HG03520 (cell line): Measurements from ENCODE around the gene LPO.

ENCODE experiments used
- ATAC-seq: cut with Tn5 transposase; IDR thresholded peaks from one replicate; pipeline ENCODE4 v1.9.1; 2021; ENCODE audit warnings: mild to moderate bottlenecking, moderate library complexity; ENCODE audit not compliant: unreplicated experiment

LPO gene

DNA sequence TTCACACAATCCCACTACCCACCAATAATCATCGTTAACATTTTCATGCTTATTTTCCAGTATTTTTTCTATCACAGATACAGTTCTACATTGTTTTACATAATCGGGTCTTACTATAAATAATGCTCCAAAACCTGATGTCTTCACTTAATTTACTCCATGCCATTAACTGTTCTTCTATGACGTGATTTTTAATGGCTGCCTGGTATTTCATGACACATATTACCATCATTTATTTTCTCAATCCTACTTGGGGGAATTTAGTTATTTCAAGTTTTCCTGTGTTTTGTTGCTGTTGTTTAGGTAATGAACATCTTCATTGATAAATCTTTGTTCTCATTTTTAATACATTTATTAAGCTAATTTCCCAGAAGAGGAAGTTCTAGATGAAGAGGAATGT, 14.7 kb downstream of the LPO start:
- no peak for ATAC-seq

- no peak for ATAC-seq
These were observed 16.4 kb downstream of the LPO start for GRCh38 chr17:58254803-58255202.

- ATAC-seq, result no peak
These were observed 23.8 kb downstream of the LPO start for GRCh38 chr17:58262149-58262548.

GRCh38 chr17:58263773-58264172, 25.4 kb downstream of the LPO start:
- no peak for ATAC-seq

GRCh38 chr17:58264407-58265103, 26.2 kb downstream of the LPO start:
- no peak for ATAC-seq

DNA sequence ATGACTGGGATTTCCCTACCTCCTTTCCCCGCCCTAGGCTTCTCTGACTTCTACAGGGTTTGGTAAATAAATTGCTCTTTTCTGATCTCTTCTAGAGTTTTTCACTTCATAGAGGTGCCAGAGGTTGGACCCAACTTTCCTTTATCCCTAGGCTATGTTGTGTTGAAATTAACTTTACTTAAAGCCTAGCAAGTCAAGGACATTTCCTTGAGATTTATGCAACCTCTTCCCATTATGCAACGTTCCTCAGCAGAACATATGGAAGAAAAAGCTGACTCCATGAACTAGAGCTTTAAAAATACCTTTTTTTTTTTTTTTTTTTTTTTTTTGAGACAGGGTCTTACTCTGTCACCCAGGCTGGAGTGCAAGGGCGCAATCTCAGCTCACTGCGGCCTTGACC, 26.9 kb downstream of the LPO start:
- ATAC-seq, result no peak

- ATAC-seq, result no peak
These were observed 27.8 kb downstream of the LPO start for GRCh38 chr17:58265902-58266875.

DNA sequence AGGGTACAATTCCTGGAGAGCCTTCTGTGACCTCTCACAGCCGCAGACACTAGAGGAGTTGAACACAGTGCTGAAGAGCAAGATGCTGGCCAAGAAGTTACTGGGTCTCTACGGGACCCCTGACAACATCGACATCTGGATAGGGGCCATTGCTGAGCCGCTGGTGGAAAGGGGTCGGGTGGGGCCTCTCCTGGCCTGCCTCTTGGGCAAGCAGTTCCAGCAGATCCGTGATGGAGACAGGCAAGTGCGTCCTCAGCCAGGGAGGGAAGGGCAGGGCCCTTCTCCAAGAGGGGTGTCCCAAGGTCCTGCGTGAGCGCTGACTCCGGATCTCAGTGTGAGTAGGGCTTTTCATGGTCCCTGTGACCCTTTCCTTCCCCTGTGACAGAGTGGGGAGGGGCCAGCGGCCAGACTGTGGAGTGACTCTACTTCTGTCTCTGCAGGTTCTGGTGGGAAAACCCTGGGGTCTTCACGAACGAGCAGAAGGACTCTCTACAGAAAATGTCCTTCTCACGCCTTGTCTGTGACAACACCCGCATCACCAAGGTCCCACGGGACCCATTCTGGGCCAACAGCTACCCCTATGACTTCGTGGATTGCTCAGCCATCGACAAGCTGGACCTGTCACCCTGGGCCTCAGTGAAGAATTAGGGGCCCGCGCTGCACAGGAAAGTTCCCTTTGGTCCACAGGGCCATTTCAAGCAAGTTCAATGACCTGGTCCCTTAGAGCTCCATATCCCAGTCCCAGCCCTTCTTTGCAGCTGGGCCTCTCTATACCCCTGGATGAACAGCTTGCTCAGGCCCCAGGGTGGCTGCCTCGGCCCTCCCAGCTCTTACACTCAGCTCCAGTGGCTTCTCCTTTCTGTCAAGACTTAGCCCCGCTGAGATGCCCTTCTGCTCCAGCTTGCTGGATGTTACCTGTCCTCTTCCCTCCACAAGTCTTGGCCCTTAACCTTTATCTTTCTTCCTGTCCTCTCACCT, 29.3 kb downstream of the LPO start:
- no peak for ATAC-seq

DNA sequence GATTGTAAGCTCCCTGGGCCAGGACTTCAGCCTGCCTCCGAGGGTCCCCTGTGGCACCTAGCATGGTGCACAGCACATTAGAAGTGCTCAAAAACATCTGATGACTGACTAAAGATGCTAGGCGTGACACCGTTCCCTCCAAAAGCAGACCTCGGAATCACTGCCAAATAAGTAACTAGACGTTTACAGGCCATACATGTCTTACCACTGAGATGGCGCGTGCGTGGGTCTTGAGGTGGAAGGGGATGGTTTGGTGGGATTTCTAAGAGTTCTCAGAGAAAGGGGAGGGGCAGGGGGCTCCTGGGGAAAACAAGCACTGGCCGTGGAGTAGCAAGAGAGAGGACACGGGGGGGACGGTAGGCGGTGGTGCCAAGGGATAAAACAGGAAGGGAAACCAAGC, 29.9 kb downstream of the LPO start:
- ATAC-seq, result no peak

DNA sequence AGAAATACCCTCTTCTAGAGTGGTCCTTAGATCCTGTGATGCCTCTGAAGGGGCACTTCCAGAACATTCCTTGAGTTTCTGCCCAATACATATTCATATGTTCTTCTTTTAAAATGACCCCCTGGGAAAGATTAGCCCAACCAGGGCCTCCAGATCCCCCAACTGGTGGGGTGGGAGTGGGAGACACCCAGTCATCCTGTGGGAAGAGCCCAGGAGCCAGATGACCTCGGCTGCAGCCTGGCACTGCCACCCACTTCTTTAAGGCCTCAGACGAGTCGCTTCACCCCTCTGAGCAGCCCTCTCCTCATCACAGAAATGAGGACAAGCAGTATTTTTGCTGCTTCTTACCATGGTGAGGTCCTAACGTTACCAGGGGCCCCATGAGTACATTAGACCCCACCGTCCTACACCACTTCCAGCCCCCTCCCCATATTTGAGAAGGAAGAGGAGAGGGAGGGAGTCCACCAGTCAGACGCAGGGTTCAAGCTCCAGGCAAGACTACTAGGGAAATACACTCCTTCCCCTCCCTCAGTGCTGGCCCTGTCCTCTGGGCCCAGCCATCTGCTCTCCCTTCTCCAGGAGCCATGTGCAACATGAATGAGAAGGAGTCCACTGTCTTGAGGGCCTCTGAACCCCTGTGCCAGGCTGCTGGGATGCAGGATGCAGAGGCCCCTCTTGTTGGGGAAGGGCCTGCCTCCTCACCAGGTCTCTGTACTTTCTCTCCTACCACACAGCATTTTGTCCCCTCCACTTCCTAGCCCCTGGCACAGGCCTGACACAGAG, 30.6 kb downstream of the LPO start:
- ATAC-seq, result no peak

DNA sequence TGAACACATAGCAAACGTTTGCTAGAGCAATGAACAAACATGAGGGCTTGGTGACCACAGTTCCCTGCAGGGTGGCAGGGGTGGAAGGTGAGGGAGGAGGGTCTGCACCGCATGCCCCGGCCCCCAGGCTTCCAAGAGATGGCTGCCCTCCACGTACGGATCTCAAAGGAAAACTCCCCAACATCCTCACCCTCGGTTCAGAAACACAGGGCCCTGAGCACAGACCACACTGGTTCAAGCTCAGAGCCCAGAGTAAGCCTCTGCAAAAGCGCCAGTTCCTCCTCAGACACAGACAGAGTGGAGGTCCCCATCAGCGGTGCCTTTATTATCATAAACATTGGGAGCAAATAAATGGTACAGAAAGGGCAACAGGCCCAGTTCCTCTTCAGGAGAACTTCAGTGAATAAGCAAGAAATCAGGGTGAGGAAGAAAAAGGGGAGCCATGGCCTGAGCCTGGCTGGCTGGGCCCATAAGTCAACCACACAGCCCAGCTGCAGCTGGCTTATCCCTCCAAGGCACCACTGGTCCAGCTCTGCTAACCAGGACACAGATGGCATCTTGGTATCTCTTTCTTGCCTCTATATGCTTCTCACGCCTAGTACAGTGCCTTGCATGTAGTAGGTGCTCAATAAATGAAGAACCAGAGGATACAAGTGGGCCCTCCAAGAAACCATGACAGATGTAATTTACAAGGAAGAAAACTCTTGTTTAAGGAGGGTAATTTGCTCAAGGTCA, 31.3 kb downstream of the LPO start:
- ATAC-seq, result no peak

GRCh38 chr17:58270476-58271215, 32.3 kb downstream of the LPO start:
- ATAC-seq, result no peak

- no peak for ATAC-seq
These were observed 33.0 kb downstream of the LPO start for GRCh38 chr17:58271216-58271931.

- ATAC-seq, result no peak
These were observed 34.2 kb downstream of the LPO start for GRCh38 chr17:58272367-58273280.

- ATAC-seq, result no peak
These were observed 35.2 kb downstream of the LPO start for GRCh38 chr17:58273453-58274104.

- ATAC-seq, result no peak
These were observed 37.0 kb downstream of the LPO start for GRCh38 chr17:58275417-58275816.

DNA sequence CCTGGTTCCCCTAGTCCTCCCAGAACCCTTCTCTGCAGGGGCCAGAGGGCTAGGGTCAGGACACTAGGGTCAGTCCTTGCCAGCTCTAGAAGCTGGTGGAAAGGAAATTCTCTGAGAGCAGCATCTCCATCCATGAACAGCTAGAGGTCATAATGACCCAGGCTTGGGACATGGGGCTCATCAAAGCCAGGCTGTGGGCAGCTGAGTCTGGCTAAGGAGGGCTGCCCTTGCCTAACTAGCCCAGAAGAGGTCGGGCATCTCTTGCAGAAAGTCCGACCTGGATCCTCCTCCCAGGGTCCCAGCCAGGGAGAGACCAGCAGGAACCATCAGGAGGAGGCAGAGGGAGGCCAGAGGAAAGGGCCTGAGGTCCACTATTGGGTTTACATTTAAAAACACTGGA, 38.0 kb downstream of the LPO start:
- ATAC-seq, result no peak
